Subcutaneous adipose tissue (tissue), 4 donors: ENCODE data around the gene SKIC8. TPM values are rescaled to one million over a fixed set of nuclear protein-coding genes. Genes with fewer than 3 reads are reported as not detected.

Source experiments
- total RNA-seq, 4 donors: library from RNA; depleted of rRNA; stranded (reverse); fragments of >200 nt; gene quantifications; one replicate each; pipeline ENCODE4 v1.1.0, GENCODE V29; 2016
- TF ChIP-seq, protein P1 (sequence below): fragments of 450-650 bp; IDR thresholded peaks from one replicate; pipeline ENCODE4 v1.5.1; 2016; ENCODE audit warnings: low read depth, mild to moderate bottlenecking, control low read depth, antibody characterized with exemption, moderate library complexity

SKIC8 gene
- total RNA-seq, 4 donors from 2014 or later = 50.0 to 70.8 (median 64.3) TPM

GRCh38 chr15:78325092-78325843 lies 25.9 kb upstream of the SKIC8 start:
- TF ChIP-seq, protein P1, sequence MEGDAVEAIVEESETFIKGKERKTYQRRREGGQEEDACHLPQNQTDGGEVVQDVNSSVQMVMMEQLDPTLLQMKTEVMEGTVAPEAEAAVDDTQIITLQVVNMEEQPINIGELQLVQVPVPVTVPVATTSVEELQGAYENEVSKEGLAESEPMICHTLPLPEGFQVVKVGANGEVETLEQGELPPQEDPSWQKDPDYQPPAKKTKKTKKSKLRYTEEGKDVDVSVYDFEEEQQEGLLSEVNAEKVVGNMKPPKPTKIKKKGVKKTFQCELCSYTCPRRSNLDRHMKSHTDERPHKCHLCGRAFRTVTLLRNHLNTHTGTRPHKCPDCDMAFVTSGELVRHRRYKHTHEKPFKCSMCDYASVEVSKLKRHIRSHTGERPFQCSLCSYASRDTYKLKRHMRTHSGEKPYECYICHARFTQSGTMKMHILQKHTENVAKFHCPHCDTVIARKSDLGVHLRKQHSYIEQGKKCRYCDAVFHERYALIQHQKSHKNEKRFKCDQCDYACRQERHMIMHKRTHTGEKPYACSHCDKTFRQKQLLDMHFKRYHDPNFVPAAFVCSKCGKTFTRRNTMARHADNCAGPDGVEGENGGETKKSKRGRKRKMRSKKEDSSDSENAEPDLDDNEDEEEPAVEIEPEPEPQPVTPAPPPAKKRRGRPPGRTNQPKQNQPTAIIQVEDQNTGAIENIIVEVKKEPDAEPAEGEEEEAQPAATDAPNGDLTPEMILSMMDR = no peak

- TF ChIP-seq, protein P1 = no peak
These were observed 24.7 kb upstream of the SKIC8 start for GRCh38 chr15:78324144-78324543.

- TF ChIP-seq, protein P1 = no peak
These were observed 24.3 kb upstream of the SKIC8 start for GRCh38 chr15:78323693-78324092.

- TF ChIP-seq, protein P1 = no peak
These were observed 23.5 kb upstream of the SKIC8 start for GRCh38 chr15:78322724-78323521.

DNA sequence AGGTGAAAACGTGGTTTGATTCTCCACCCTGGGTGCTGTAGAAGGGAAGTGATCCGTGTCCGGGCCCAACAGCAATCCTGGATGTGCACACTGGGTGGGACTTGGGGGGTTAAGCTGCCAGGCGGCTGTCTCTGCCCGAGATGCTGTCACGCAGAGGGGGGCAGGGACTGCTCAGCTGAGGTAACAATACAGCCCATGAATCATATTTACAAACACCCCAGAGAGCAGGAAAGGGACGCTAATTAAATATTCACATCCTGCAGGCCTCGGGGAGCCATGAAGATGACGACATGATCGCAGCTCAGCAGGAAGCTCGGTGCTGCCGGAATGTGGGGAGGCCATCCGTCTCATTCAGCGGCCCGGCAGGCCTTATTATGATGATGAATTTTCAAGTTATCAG lies 22.8 kb upstream of the SKIC8 start:
- TF ChIP-seq, protein P1 = no peak

- TF ChIP-seq, protein P1 = no peak
These were observed 22.4 kb upstream of the SKIC8 start for GRCh38 chr15:78321786-78322185.

- TF ChIP-seq, protein P1 = no peak
These were observed 21.7 kb upstream of the SKIC8 start for GRCh38 chr15:78321041-78321570.
